Muscle of leg (tissue), 11 donors: Measurements from ENCODE around the gene PPM1H. TPM values are rescaled to one million over a fixed set of nuclear protein-coding genes. Genes with fewer than 3 reads are reported as not detected.
A peak's percentile ranks its signal among the peaks of the same experiment; 100 is the strongest.
"Not testable (repeated sequence)": the region's sequence is repeated elsewhere in the genome, so short reads cannot be mapped to it uniquely, and the experiment has no call there.

Source experiments
- DNase-seq: peaks from one replicate; pipeline ENCODE4 v3.0.0; 2013
- H3K27ac ChIP-seq: one replicate; pipeline ENCODE4 v1.5.1; 2013; ENCODE audit warnings: mild to moderate bottlenecking, low read length, control low read depth
- H3K27me3 ChIP-seq: one replicate; pipeline ENCODE4 v1.6.1; 2013; ENCODE audit warnings: low read length; ENCODE audit not compliant: control insufficient read depth, insufficient read depth
- H3K36me3 ChIP-seq: one replicate; pipeline ENCODE4 v1.6.1; 2013; ENCODE audit warnings: low read length; ENCODE audit not compliant: control insufficient read depth, insufficient read depth
- H3K4me1 ChIP-seq: one replicate; pipeline ENCODE4 v1.6.1; 2013; ENCODE audit warnings: low read length; ENCODE audit not compliant: control insufficient read depth, insufficient read depth
- H3K4me3 ChIP-seq: one replicate; pipeline ENCODE4 v1.5.1; 2013; ENCODE audit warnings: low read length, control low read depth
- H3K9me3 ChIP-seq: replicated peaks from 2 replicates; pipeline ENCODE4 v1.6.1; 2013; ENCODE audit warnings: low read depth, low read length; ENCODE audit not compliant: control insufficient read depth
- WGBS: methylation state at CpG from one replicate; pipeline ENCODE4 v1.1.5; 2013; ENCODE audit warnings: missing lambda C conversion rate; ENCODE audit not compliant: insufficient coverage; 5-methylcytosine and 5-hydroxymethylcytosine counted together
- polyA plus RNA-seq, 8 donors: library from polyadenylated mRNA; unstranded; fragments of 120-200 nt; gene quantifications; one replicate each; pipeline versions ENCODE4 v1.2.1 to v1.2.3, GENCODE V29; 2013; ENCODE audit warnings: inconsistent platforms in 1 of 8, low replicate concordance in 1 of 8; ENCODE audit not compliant: insufficient read length in 8 of 8, insufficient read depth in 1 of 8
- total RNA-seq: library from RNA; stranded (reverse); fragments of 120-200 nt; gene quantifications from one replicate; pipeline ENCODE4 v1.2.4, GENCODE V29; 2013

Gene PPM1H
- total and polyA plus RNA-seq, 9 donors, result 2.7 to 4.2 (median 3.4) TPM

DNA sequence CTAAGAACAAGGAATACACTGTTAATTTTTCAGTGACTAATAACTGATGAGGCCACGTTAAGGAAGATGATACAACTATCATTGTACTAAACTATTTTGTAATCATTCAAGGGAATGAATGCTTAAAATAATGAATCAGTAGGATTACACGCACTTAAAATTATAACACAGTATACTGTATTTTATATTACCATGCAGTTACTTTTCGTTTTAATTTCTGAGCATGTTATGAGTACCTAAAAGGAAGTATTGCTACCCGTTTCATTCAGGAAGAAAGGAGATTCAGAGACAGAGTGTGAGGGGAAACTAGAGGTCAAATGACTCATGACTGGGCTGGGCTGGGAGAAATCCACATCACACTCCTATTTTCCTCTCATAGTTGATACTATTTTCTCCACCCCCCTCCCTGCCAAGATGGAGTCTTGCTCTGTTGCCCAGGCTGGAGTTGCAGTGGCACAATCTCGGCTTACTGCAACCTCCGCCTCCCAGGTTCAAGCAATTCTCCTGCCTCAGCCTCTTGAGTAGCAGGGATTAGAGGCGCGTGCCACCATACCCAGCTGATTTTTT is 202.0 kb downstream of the PPM1H start:
- no peaks in the 10 kb centered on the region for H3K9me3 ChIP-seq
- WGBS, result 93% methylated on average over 2 of the region's 8 CpGs
- DNase-seq, result peak; percentile 27
- H3K36me3 ChIP-seq, result no peaks in the 10 kb centered on the region
- no peak overlapping the region for H3K4me3 ChIP-seq
- no peak overlapping the region for H3K27ac ChIP-seq
- peaks cover 22% of the 10 kb centered on the region for H3K4me1 ChIP-seq
- H3K27me3 ChIP-seq, result no peaks in the 10 kb centered on the region

DNA sequence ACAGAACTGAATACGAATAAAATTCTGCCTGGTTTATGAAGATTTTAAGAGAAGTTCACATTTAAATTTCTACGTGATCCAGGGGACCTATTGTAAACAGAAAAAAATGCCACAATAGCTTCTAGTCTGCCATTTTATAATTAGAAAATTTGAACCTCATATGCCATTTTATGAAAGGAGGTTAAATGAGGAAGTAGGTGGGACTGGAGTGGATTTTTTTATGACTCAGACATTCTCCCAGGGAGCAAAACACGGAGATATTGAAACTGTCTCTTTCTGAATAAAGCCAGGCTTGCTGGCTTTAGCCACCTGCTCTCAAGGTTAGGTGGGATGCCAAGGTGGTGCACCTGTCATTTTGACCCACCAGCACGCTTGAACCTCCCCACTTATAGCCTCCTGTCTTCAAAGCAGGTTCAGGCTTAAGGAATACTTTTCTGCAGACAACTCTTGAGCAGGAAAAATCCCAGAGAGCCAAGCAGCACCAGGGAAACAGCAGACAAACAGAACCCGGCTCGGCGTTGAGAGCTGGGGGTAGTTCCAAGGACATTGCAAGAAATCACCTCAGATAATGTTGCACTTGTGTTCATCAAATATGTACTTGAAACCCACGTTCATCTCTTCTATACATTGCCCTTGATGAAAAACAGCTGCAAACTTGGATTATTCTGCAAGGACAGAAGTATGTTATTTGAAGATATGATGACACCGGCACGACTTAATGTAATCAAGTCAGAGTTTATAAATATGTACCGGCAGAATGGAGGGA is 203.7 kb downstream of the PPM1H start:
- Histone ChIP-seq H3K9me3 (no peaks in the 10 kb centered on the region), H3K4me1 (peaks cover 22% of the 10 kb centered on the region), H3K36me3 (no peaks in the 10 kb centered on the region), H3K27me3 (no peaks in the 10 kb centered on the region), H3K4me3 (no peak overlapping the region), H3K27ac (peak overlapping the region; percentile 25)
- DNase-seq, result peak; percentile 50
- 0% methylated on average over 1 of the region's 11 CpGs for WGBS

DNA sequence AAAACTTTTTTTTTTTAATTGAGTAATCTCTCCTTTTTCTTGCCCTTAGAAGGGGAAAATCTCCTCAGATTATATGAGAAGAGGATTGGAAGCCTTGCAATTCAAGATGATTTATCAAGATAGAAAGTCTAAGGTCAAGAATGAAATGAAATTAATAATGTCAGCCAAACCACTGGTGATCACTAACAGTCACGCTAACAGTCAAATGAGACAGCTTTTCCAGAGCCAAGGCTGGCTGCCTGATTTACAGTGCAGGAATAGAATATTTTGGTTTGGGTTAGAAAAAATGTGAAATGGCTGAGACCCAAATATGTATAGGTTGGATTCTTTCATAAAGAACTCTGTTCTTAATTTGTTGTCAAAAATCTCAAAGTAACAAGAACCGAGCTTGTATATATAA is 204.3 kb downstream of the PPM1H start:
- no peak overlapping the region for H3K27ac ChIP-seq
- H3K4me1 ChIP-seq, result peaks cover 22% of the 10 kb centered on the region

DNA sequence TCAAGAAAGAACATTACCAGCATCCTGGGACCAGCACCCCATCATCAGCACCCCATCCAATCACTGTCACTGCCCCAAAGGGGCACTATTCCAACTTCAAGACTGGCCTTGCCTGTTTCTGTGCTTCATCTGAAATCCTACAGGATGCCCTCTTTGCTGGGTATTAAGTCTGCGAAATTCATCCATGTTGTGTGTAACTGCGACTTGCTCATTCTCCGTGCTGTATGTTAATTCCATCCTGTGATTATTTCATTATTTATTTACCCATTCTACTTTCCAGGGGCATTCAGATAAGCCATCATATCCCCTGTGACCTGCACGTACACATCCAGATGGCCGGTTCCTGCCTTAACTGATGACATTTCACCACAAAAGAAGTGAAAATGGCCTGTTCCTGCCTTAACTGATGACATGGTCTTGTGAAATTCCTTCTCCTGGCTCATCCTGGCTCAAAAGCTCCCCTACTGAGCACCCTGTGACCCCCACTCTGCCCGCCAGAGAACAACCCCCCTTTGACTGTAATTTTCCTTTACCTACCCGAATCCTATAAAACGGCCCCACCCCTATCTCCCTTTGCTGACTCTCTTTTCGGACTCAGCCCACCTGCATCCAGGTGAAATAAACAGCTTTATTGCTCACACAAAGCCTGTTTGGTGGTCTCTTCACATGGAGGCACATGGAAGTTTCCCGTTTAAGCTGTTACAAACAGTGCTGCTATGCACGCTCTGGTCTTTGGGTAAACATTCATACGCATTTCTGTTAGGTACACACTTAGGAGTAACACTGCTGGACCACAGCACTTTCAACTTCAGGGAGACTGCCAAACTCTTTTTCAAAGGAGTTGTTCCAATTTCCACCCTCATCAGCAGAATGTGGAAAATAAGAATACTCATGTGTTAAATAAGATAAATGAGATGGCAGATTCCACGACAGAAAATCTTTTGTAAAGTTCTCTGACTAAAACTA is 205.1 kb downstream of the PPM1H start:
- not testable (repeated sequence) for H3K9me3 ChIP-seq, H3K27ac ChIP-seq, H3K4me3 ChIP-seq, H3K36me3 ChIP-seq, H3K27me3 ChIP-seq
- peak; percentile 74 for DNase-seq
- WGBS, result 70% methylated on average over 10 of the region's 13 CpGs
- H3K4me1 ChIP-seq, result peaks cover 25% of the 10 kb centered on the region

More for the DNA sequence above, 204.3 kb downstream of the PPM1H start:
- no peak overlapping the region for H3K4me3 ChIP-seq
- no peaks in the 10 kb centered on the region for H3K36me3 ChIP-seq
- no peaks in the 10 kb centered on the region for H3K27me3 ChIP-seq
- DNase-seq, result peak; percentile 64
- H3K9me3 ChIP-seq, result no peaks in the 10 kb centered on the region
- no CpG with 5 or more reads among the region's 2 CpGs for WGBS

DNA sequence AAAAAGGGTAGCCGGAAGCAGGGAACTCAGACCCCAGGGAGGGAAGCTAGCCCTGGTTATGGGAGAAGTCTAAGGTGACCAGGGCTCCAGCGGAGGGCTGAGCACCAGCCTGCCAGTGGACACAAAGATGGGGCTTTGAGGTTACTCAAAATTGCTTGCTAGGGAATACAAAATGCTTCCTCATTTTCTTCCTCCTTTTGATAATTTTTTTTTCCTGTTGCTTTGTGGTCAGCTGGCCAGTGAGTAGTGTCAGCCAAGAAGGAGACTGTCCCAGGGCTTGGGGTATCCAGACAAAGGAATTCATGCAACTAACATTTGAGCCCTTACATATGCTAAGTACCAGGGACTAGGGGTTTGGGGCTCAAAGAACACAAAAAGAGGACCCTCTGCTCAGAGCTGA is 206.2 kb downstream of the PPM1H start:
- H3K27ac ChIP-seq, result no peak overlapping the region

DNA sequence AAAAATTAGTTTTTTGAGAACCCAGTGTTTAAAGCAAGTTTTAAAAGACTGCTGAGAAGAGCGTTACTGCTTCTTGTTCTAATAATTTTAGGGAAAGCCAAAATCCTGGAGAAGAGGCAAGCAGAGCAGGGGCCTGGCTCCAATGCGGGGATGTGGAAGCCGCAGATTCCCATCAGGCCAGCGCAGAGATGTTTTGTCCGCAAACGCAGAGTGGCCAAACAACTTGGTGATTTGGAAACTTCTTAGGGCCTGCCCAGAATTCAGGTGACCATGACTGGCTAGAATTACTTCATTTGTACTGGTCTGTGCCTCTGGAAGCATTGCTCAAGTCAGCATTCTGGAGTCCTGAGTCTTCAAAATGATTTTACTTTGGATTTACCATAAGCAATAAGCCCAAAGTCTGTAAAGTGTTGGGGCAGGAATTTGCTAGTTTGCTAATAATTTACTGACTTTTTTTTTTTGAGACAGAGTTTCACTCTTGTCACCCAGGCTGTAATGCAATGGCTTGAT is 208.4 kb downstream of the PPM1H start:
- Histone ChIP-seq H3K36me3 (no peaks in the 10 kb centered on the region), H3K27me3 (no peaks in the 10 kb centered on the region), H3K27ac (no peak overlapping the region), H3K4me1 (peaks cover 18% of the 10 kb centered on the region), H3K9me3 (no peaks in the 10 kb centered on the region), H3K4me3 (no peak overlapping the region)
- WGBS, result 80% methylated on average over 6 of the region's 6 CpGs
- no peak for DNase-seq

More for the DNA sequence above, 206.2 kb downstream of the PPM1H start:
- Histone ChIP-seq H3K36me3 (no peaks in the 10 kb centered on the region), H3K4me1 (peaks cover 26% of the 10 kb centered on the region), H3K27me3 (no peaks in the 10 kb centered on the region), H3K4me3 (no peak overlapping the region), H3K9me3 (no peaks in the 10 kb centered on the region)
- WGBS, result 82% methylated on average over 1 of the region's 2 CpGs
- no peak for DNase-seq

DNA sequence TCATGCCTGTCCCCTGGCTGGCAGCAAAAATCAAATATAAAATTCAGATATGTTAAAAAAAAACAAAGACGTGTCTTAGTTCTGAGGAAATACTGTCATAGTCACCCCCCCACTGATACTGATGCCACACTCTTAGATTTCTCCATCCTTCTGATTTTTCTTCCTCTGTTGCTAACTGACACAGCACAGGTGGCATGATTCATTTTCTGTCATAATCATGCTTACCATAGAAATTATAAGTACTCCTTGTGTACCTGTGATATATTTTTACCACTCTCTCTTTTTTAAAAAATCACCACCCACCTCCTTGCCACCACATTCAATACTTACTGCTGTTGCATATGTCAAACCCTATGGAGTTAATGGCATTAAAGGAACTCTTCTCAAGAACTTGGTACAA is 209.2 kb downstream of the PPM1H start:
- Histone ChIP-seq H3K4me1 (peaks cover 20% of the 10 kb centered on the region), H3K27me3 (no peaks in the 10 kb centered on the region), H3K9me3 (no peaks in the 10 kb centered on the region), H3K27ac (no peak overlapping the region), H3K4me3 (no peak overlapping the region), H3K36me3 (no peaks in the 10 kb centered on the region)
- DNase-seq, result no peak
- no CpG with 5 or more reads among the region's 1 CpG for WGBS

DNA sequence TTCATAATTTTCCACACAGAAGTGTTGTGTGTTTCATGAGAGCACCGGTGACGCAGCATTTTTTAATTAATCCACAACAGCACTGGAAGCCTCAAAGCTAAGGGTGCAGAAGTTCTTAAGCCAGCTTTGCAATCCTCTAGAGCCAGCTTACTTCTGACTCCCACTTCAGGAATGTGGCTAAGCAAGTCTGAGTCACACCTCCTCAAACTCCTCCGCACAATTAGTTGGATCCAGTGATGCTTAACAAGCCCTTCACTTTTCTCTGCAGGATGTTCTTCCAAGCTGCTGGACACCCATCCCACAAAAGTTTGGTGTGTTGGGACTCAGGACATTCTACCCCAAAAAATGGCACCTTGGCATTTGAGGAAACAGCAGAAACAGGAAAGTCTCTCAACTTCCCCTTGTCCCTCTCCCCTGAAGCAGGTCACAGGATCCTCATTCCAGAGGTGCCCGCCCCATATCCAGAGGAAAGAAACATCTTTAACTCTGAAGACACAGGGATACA is 210.0 kb downstream of the PPM1H start:
- DNase-seq, result peak; percentile 34
- no peak overlapping the region for H3K4me3 ChIP-seq
- no peak overlapping the region for H3K27ac ChIP-seq
- H3K27me3 ChIP-seq, result no peaks in the 10 kb centered on the region
- WGBS, result 70% methylated on average over 3 of the region's 4 CpGs
- no peaks in the 10 kb centered on the region for H3K36me3 ChIP-seq
- H3K4me1 ChIP-seq, result peaks cover 22% of the 10 kb centered on the region
- no peaks in the 10 kb centered on the region for H3K9me3 ChIP-seq

DNA sequence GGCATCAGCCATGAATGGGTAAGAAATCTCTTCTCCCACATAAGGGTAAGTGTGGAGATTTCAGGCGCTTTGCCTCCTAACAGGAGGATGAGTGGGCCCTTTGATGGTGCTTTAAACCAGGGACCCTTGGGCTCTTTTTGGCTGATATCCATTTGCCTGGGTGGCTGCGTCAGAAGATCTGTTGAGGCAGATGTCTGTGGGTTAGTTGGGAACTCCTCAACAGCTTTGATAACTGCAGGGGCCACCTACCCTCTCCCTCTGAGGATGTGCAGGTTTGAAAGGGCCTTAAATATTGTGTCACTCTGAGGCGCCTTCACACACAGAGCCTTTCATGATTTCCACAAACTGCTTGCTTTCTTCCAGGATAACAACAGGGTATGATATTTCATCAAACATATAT is 210.7 kb downstream of the PPM1H start:
- Histone ChIP-seq H3K36me3 (no peaks in the 10 kb centered on the region), H3K27me3 (no peaks in the 10 kb centered on the region), H3K4me3 (no peak overlapping the region), H3K4me1 (peaks cover 22% of the 10 kb centered on the region), H3K9me3 (no peaks in the 10 kb centered on the region), H3K27ac (no peak overlapping the region)
- DNase-seq, result no peak
- WGBS, result no CpG with 5 or more reads among the region's 3 CpGs
